Stimulated activated effector memory CD8-positive, alpha-beta T cell treated with anti-CD3 and anti-CD28 coated beads, Interleukin-12 subunit alpha, Interleukin-12 subunit beta, amount 100 ng/mL, for 72 hours (primary cell): Measurements from ENCODE around the gene IL5.
"Not testable (repeated sequence)": the region's sequence is repeated elsewhere in the genome, so short reads cannot be mapped to it uniquely, and the experiment has no call there.

Experiments used
- ATAC-seq: fragments of 150-1000 bp; cut with Tn5 transposase; 2 replicates; pipeline ENCODE4 v1.10.0; 2021
- DNase-seq, 2 donors: peaks; one replicate each; pipeline ENCODE4 v3.0.0; 2021 to 2022; ENCODE audit warnings: low spot score in 2 of 2
- H3K27ac Mint-ChIP-seq: one replicate; pipeline ENCODE4 v1.8.0; 2022; ENCODE audit warnings: mild to moderate bottlenecking, mixed read lengths
- H3K36me3 Mint-ChIP-seq: one replicate; pipeline ENCODE4 v1.8.0; 2022; ENCODE audit warnings: mild to moderate bottlenecking, mixed read lengths
- H3K4me1 Mint-ChIP-seq: one replicate; pipeline ENCODE4 v1.8.0; 2022; ENCODE audit warnings: mixed read lengths
- H3K4me3 Mint-ChIP-seq: one replicate; pipeline ENCODE4 v1.8.0; 2022; ENCODE audit warnings: mild to moderate bottlenecking, mixed read lengths
- H3K9me3 Mint-ChIP-seq: one replicate; pipeline ENCODE4 v1.8.0; 2022; ENCODE audit warnings: mixed read lengths

IL5 gene

GRCh38 chr5:132543472-132544201, at the start of gene IL5:
IL5 (minus strand) TSS chr5:132543522; CDS start chr5:132543478, 44 bp downstream.
- Mint-ChIP-seq H3K9me3 (no peaks in the 10 kb centered on the region), H3K4me3 (no peak within 1 kb of the TSS), H3K27ac (no peak within 1 kb of the TSS), H3K36me3 (no peaks in the 10 kb centered on the region), H3K4me1 (peaks cover 7% of the 10 kb centered on the region)
- ATAC-seq: peak; percentile 52
- no peak for DNase-seq

GRCh38 chr5:132592521-132592920, 49.2 kb upstream of the IL5 start:
- DNase-seq: no peak
- Mint-ChIP-seq H3K9me3 (no peaks in the 10 kb centered on the region), H3K36me3 (peaks cover 95% of the 10 kb centered on the region), H3K27ac (peak overlapping the region; percentile 41), H3K4me1 (no peaks in the 10 kb centered on the region), H3K4me3 (no peak overlapping the region)
- no peak for ATAC-seq

- ATAC-seq: no peak
- no peak overlapping the region for H3K27ac Mint-ChIP-seq
- peaks cover 95% of the 10 kb centered on the region for H3K36me3 Mint-ChIP-seq
Measured at GRCh38 chr5:132591145-132591544, 47.8 kb upstream of the IL5 start.

GRCh38 chr5:132589467-132589866, 46.1 kb upstream of the IL5 start:
- H3K36me3 Mint-ChIP-seq: peaks cover 95% of the 10 kb centered on the region
- H3K9me3 Mint-ChIP-seq: no peaks in the 10 kb centered on the region
- H3K4me1 Mint-ChIP-seq: no peaks in the 10 kb centered on the region
- H3K4me3 Mint-ChIP-seq: no peak overlapping the region
- DNase-seq (no peak), ATAC-seq (no peak)
- no peak overlapping the region for H3K27ac Mint-ChIP-seq

More at GRCh38 chr5:132591145-132591544, 47.8 kb upstream of the IL5 start:
- DNase-seq: no peak
- Mint-ChIP-seq H3K9me3 (no peaks in the 10 kb centered on the region), H3K4me3 (no peak overlapping the region), H3K4me1 (no peaks in the 10 kb centered on the region)

GRCh38 chr5:132586063-132586462, 42.7 kb upstream of the IL5 start:
- Mint-ChIP-seq H3K4me3 (no peak overlapping the region), H3K27ac (peak overlapping the region; percentile 29), H3K36me3 (peaks cover 91% of the 10 kb centered on the region), H3K9me3 (no peaks in the 10 kb centered on the region), H3K4me1 (peaks cover 6% of the 10 kb centered on the region)
- DNase-seq (no peak), ATAC-seq (peak; percentile 57)

GRCh38 chr5:132584560-132584959, 41.2 kb upstream of the IL5 start:
- not testable (repeated sequence) for H3K4me3 Mint-ChIP-seq, DNase-seq, ATAC-seq, H3K9me3 Mint-ChIP-seq, H3K27ac Mint-ChIP-seq, H3K4me1 Mint-ChIP-seq
- peaks cover 91% of the 10 kb centered on the region for H3K36me3 Mint-ChIP-seq

GRCh38 chr5:132576123-132576522, 32.8 kb upstream of the IL5 start:
- Mint-ChIP-seq H3K36me3 (peaks cover 70% of the 10 kb centered on the region), H3K4me1 (peaks cover 20% of the 10 kb centered on the region), H3K4me3 (no peak overlapping the region), H3K27ac (peak overlapping the region; percentile 5), H3K9me3 (no peaks in the 10 kb centered on the region)
- peak; percentile 75 for ATAC-seq
- DNase-seq: no peak

GRCh38 chr5:132566657-132567056, 23.3 kb upstream of the IL5 start:
- ATAC-seq: peak; percentile 57

GRCh38 chr5:132564555-132564954, 21.2 kb upstream of the IL5 start:
- H3K9me3 Mint-ChIP-seq, DNase-seq, ATAC-seq, H3K4me3 Mint-ChIP-seq, H3K27ac Mint-ChIP-seq: not testable (repeated sequence)
- Mint-ChIP-seq H3K4me1 (peaks cover 26% of the 10 kb centered on the region), H3K36me3 (peaks cover 45% of the 10 kb centered on the region)

More at GRCh38 chr5:132566657-132567056, 23.3 kb upstream of the IL5 start:
- peak overlapping the region; percentile 0 for H3K27ac Mint-ChIP-seq
- peak overlapping the region; percentile 8 for H3K4me3 Mint-ChIP-seq
- peaks cover 34% of the 10 kb centered on the region for H3K4me1 Mint-ChIP-seq
- H3K9me3 Mint-ChIP-seq: no peaks in the 10 kb centered on the region
- no peak for DNase-seq
- H3K36me3 Mint-ChIP-seq: peaks cover 64% of the 10 kb centered on the region

GRCh38 chr5:132561601-132562000, 18.3 kb upstream of the IL5 start:
- no peak for ATAC-seq
- no peak for DNase-seq
- no peaks in the 10 kb centered on the region for H3K9me3 Mint-ChIP-seq
- peaks cover 28% of the 10 kb centered on the region for H3K36me3 Mint-ChIP-seq
- no peak overlapping the region for H3K4me3 Mint-ChIP-seq
- peaks cover 27% of the 10 kb centered on the region for H3K4me1 Mint-ChIP-seq
- H3K27ac Mint-ChIP-seq: no peak overlapping the region

- DNase-seq (no peak), ATAC-seq (no peak)
- Mint-ChIP-seq H3K9me3 (peaks cover 8% of the 10 kb centered on the region), H3K36me3 (peaks cover 26% of the 10 kb centered on the region), H3K27ac (no peak overlapping the region), H3K4me1 (peaks cover 18% of the 10 kb centered on the region), H3K4me3 (peak overlapping the region; percentile 30)
Measured at GRCh38 chr5:132559383-132560060, 16.2 kb upstream of the IL5 start.

GRCh38 chr5:132557478-132558172, 14.3 kb upstream of the IL5 start:
- Mint-ChIP-seq H3K9me3 (peaks cover 8% of the 10 kb centered on the region), H3K36me3 (peaks cover 26% of the 10 kb centered on the region), H3K27ac (peak overlapping the region; percentile 97), H3K4me1 (peaks cover 18% of the 10 kb centered on the region), H3K4me3 (peak overlapping the region; percentile 88)
- ATAC-seq: peak; percentile 38
- DNase-seq: no peak

GRCh38 chr5:132556763-132557477, 13.6 kb upstream of the IL5 start, which contains the start of gene RAD50:
RAD50 (plus strand) TSS chr5:132556977; CDS start chr5:132557325, 348 bp downstream.
- peak within 1 kb of the TSS; percentile 97 for H3K27ac Mint-ChIP-seq
- H3K4me3 Mint-ChIP-seq: peak within 1 kb of the TSS; percentile 88

GRCh38 chr5:132556153-132556762, 12.9 kb upstream of the IL5 start:
- Mint-ChIP-seq H3K4me3 (peak overlapping the region; percentile 88), H3K9me3 (peaks cover 8% of the 10 kb centered on the region), H3K27ac (peak overlapping the region; percentile 97), H3K36me3 (peaks cover 26% of the 10 kb centered on the region), H3K4me1 (peaks cover 18% of the 10 kb centered on the region)
- DNase-seq: no peak
- ATAC-seq: no peak

More at GRCh38 chr5:132556763-132557477, 13.6 kb upstream of the IL5 start, which contains the start of gene RAD50:
- H3K4me1 Mint-ChIP-seq: peaks cover 18% of the 10 kb centered on the region
- peaks cover 26% of the 10 kb centered on the region for H3K36me3 Mint-ChIP-seq
- H3K9me3 Mint-ChIP-seq: peaks cover 8% of the 10 kb centered on the region
- ATAC-seq (peak; percentile 99), DNase-seq (peak; percentile 82 to 97)
